ENCODE results near the gene RAD21L1.

DNA sequence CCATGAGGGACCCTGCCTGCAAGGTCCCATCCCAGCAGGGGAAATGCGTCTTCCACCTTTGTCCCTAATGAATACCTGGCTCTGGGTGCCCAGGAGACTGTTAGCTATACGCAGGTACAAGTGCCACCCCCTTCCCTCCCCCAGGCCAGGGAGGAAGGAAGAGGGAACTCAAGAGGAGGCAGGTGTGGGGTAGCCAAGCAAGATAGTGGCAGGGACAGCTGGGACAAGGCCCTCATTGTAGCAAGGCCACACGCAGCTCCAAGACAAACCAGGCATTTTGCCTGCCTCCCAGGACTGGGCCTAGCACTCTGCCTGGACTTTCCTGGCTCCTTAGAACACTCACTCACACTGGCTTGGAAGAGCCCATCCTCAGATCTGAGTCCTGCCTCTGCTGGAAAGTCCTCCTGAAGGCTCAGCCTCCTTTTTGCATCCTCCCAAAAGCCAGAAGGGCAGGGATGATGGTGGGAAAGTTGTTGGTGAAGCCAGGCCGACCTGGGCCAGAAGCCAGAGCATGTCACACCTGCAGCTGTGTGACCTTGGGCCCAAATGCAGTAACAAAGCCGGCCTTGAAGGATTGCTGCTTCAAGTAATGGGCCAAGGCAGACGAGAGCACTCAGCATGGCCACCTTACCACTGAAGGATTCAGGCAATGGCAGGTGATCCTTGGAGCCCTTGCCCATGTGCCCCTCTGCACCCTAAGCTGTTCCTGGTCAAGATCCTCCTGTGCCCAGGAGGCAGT, 68.0 kb downstream of the RAD21L1 start:
- TF ChIP-seq, protein P1, sequence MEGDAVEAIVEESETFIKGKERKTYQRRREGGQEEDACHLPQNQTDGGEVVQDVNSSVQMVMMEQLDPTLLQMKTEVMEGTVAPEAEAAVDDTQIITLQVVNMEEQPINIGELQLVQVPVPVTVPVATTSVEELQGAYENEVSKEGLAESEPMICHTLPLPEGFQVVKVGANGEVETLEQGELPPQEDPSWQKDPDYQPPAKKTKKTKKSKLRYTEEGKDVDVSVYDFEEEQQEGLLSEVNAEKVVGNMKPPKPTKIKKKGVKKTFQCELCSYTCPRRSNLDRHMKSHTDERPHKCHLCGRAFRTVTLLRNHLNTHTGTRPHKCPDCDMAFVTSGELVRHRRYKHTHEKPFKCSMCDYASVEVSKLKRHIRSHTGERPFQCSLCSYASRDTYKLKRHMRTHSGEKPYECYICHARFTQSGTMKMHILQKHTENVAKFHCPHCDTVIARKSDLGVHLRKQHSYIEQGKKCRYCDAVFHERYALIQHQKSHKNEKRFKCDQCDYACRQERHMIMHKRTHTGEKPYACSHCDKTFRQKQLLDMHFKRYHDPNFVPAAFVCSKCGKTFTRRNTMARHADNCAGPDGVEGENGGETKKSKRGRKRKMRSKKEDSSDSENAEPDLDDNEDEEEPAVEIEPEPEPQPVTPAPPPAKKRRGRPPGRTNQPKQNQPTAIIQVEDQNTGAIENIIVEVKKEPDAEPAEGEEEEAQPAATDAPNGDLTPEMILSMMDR (IDR thresholded peaks at IDR 0.05; ENCODE audit: poor library complexity): no peak
- TF ChIP-seq EZH2phosphoT487 (IDR thresholded peaks at IDR 0.05; ENCODE audit: low read depth, severe bottlenecking, unreplicated experiment) (no peak), EZH2 (IDR thresholded peaks at IDR 0.05; ENCODE audit: borderline replicate concordance) (no peak)
